WTC11 (cell line): ENCODE results near the gene ERBB2.

Source experiments
- ARID4B ChIP-seq: sonication (generic); formaldehyde crosslinking; IDR thresholded peaks from 2 replicates; pipeline ENCODE4 v1.8.0; 2023; ENCODE audit warnings: missing genetic modification reagents, mild to moderate bottlenecking, borderline replicate concordance
- CTCF ChIP-seq: fragments of 200-600 bp; IDR thresholded peaks from 2 replicates; pipeline ENCODE4 v1.8.0; 2022; ENCODE audit warnings: antibody characterized with exemption
- ETV6 ChIP-seq: sonication (generic); formaldehyde crosslinking; IDR thresholded peaks from 2 replicates; pipeline ENCODE4 v1.8.1; 2022; ENCODE audit warnings: mild to moderate bottlenecking, missing genetic modification reagents
- NR3C1 ChIP-seq: sonication (generic); formaldehyde crosslinking; conservative IDR thresholded peaks from 2 replicates; pipeline ENCODE4 v1.8.1; 2023; ENCODE audit warnings: low read depth, mild to moderate bottlenecking, missing genetic modification reagents
- USF1 ChIP-seq: sonication (generic); formaldehyde crosslinking; IDR thresholded peaks from 2 replicates; pipeline ENCODE4 v1.8.0; 2022; ENCODE audit warnings: mild to moderate bottlenecking, missing genetic modification reagents

GRCh38 chr17:39673335-39674081 lies 26.4 kb upstream of the ERBB2 start:
- TF ChIP-seq CTCF (no peak), ETV6 (no peak), NR3C1 (no peak), USF1 (CRISPR knock-in tag) (no peak), ARID4B (no peak)
